GM23338 (cell line): ENCODE measurements around the gene C1QA. TPM values are rescaled to one million over a fixed set of nuclear protein-coding genes. Genes with fewer than 3 reads are reported as not detected.

ENCODE experiments used
- ATAC-seq: fragments of 200-7000 bp; cut with Tn5 transposase; 3 replicates; pipeline ENCODE4 v1.9.1; 2020
- DNase-seq: peaks from one replicate; pipeline ENCODE4 v3.0.0-alpha.2; 2015; ENCODE audit warnings: low spot score
- H2AFZ ChIP-seq: fragments of 200-600 bp; sonication (generic); 2 replicates; pipeline ENCODE4 v1.8.0; 2016; ENCODE audit warnings: antibody characterized with exemption, mild to moderate bottlenecking, moderate library complexity
- H3F3A ChIP-seq: fragments of 200-600 bp; sonication (generic); replicated peaks from 2 replicates; pipeline ENCODE4 v1.8.0; 2017; ENCODE audit warnings: antibody characterized with exemption, mixed run types, low read depth
- H3K27ac ChIP-seq: fragments of 200-600 bp; sonication (generic); 2 replicates; pipeline ENCODE4 v1.6.1; 2016; ENCODE audit warnings: low read depth
- H3K27me3 ChIP-seq: fragments of 200-600 bp; sonication (generic); 2 replicates; pipeline ENCODE4 v1.8.0; 2016; ENCODE audit warnings: mild to moderate bottlenecking, mixed run types, moderate library complexity; ENCODE audit not compliant: insufficient read depth
- H3K36me3 ChIP-seq: fragments of 200-600 bp; sonication (generic); 2 replicates; pipeline ENCODE4 v1.8.0; 2016; ENCODE audit warnings: mild to moderate bottlenecking; ENCODE audit not compliant: insufficient read depth
- H3K4me1 ChIP-seq: fragments of 200-600 bp; sonication (generic); 2 replicates; pipeline ENCODE4 v1.8.0; 2016; ENCODE audit warnings: mild to moderate bottlenecking, moderate library complexity; ENCODE audit not compliant: insufficient read depth
- H3K4me2 ChIP-seq: fragments of 200-600 bp; sonication (generic); 2 replicates; pipeline ENCODE4 v1.7.1; 2017; ENCODE audit warnings: mixed run types
- H3K4me3 ChIP-seq: fragments of 200-600 bp; sonication (generic); 2 replicates; pipeline ENCODE4 v1.6.1; 2016; ENCODE audit warnings: mixed run types
- H3K79me2 ChIP-seq: fragments of 200-600 bp; sonication (generic); replicated peaks from 2 replicates; pipeline ENCODE4 v1.8.0; 2017; ENCODE audit warnings: mild to moderate bottlenecking; ENCODE audit not compliant: insufficient read depth
- H3K9me2 ChIP-seq: fragments of 200-600 bp; sonication (generic); 2 replicates; pipeline ENCODE4 v1.8.0; 2017; ENCODE audit not compliant: insufficient read depth
- H4K20me1 ChIP-seq: fragments of 200-600 bp; sonication (generic); replicated peaks from 2 replicates; pipeline ENCODE4 v1.8.0; 2017; ENCODE audit warnings: mild to moderate bottlenecking; ENCODE audit not compliant: insufficient read depth
- H3K27ac Mint-ChIP-seq: 2 replicates; pipeline ENCODE4 v1.8.0; 2020; ENCODE audit warnings: inconsistent platforms, mild to moderate bottlenecking, moderate library complexity, mixed read lengths
- H3K27me3 Mint-ChIP-seq: 3 replicates; pipeline ENCODE4 v1.8.0; 2022; ENCODE audit warnings: low read depth, mild to moderate bottlenecking, moderate library complexity, mixed read lengths, inconsistent platforms; ENCODE audit not compliant: insufficient read depth, poor library complexity
- H3K36me3 Mint-ChIP-seq: 3 replicates; pipeline ENCODE4 v1.8.0; 2021; ENCODE audit warnings: low read depth, mild to moderate bottlenecking, inconsistent platforms, moderate library complexity, mixed read lengths
- H3K4me1 Mint-ChIP-seq: 3 replicates; pipeline ENCODE4 v1.8.0; 2020; ENCODE audit warnings: mild to moderate bottlenecking, inconsistent platforms, mixed read lengths
- H3K4me3 Mint-ChIP-seq: 3 replicates; pipeline ENCODE4 v1.8.0; 2021; ENCODE audit warnings: moderate library complexity, mild to moderate bottlenecking, inconsistent platforms, mixed read lengths
- H3K9me3 Mint-ChIP-seq: 3 replicates; pipeline ENCODE4 v1.8.0; 2020; ENCODE audit warnings: moderate library complexity, mild to moderate bottlenecking, inconsistent platforms, mixed read lengths
- CREB1 ChIP-seq: fragments of 250-450 bp; sonication (Bioruptor Pico); IDR thresholded peaks from 2 replicates; pipeline ENCODE4 v1.5.0; 2020; ENCODE audit warnings: low read depth, mild to moderate bottlenecking, moderate library complexity
- ETS1 ChIP-seq: IDR thresholded peaks from 2 replicates; pipeline ENCODE4 v1.6.1; 2016; ENCODE audit warnings: antibody characterized with exemption
- EZH2 ChIP-seq: fragments of 200-600 bp; sonication (generic); IDR thresholded peaks from one replicate; pipeline ENCODE4 v1.8.0; 2017; ENCODE audit warnings: antibody characterized with exemption, mild to moderate bottlenecking, low read depth; ENCODE audit not compliant: unreplicated experiment
- EZH2phosphoT487 ChIP-seq: fragments of 200-600 bp; sonication (generic); IDR thresholded peaks from one replicate; pipeline ENCODE4 v1.8.1; 2018; ENCODE audit warnings: antibody characterized with exemption; ENCODE audit not compliant: unreplicated experiment
- JUNB ChIP-seq: IDR thresholded peaks from one replicate; pipeline ENCODE4 v1.6.1; 2016; ENCODE audit warnings: antibody characterized with exemption; ENCODE audit not compliant: unreplicated experiment
- NANOG ChIP-seq: IDR thresholded peaks from 2 replicates; pipeline ENCODE4 v1.6.1; 2016; ENCODE audit warnings: antibody characterized with exemption, borderline replicate concordance
- POLR2AphosphoS5 ChIP-seq: IDR thresholded peaks from 2 replicates; pipeline ENCODE4 v1.6.1; 2016; ENCODE audit warnings: antibody characterized with exemption, low read depth
- STAT1 ChIP-seq: IDR thresholded peaks from one replicate; pipeline ENCODE4 v1.6.1; 2016; ENCODE audit warnings: antibody characterized with exemption; ENCODE audit not compliant: unreplicated experiment
- ZNF114 ChIP-seq: fragments of 250-450 bp; sonication (Bioruptor Pico); IDR thresholded peaks from 2 replicates; pipeline ENCODE4 v1.5.0; 2020; ENCODE audit warnings: mild to moderate bottlenecking, moderate library complexity
- ZNF331 ChIP-seq: fragments of 250-450 bp; sonication (Bioruptor Pico); IDR thresholded peaks from 2 replicates; pipeline ENCODE4 v1.5.0; 2020; ENCODE audit warnings: low read depth, mild to moderate bottlenecking, moderate library complexity
- ZNF462 ChIP-seq: fragments of 250-450 bp; sonication (Bioruptor Pico); IDR thresholded peaks from 2 replicates; pipeline ENCODE4 v1.5.0; 2020; ENCODE audit warnings: mild to moderate bottlenecking, moderate library complexity
- polyA plus RNA-seq: library from polyadenylated mRNA; unstranded; fragments of >200 nt; fragmentation: Nextera tagmentation; extraction: Ambion mirVana; gene quantifications from 2 replicates; pipeline ENCODE4 v1.2.1, GENCODE V29; 2016
- total RNA-seq: library from RNA; depleted of rRNA; stranded (reverse); fragments of >200 nt; shearing (Covaris generic); gene quantifications from 2 replicates; pipeline ENCODE4 v1.2.3, GENCODE V29; 2014
- TF ChIP-seq, protein P1 (sequence below): IDR thresholded peaks from one replicate; pipeline ENCODE4 v1.6.1; 2018; ENCODE audit warnings: antibody characterized with exemption; ENCODE audit not compliant: unreplicated experiment
- TF ChIP-seq, protein P2 (sequence below), 2 experiments: fragments of 200-600 bp in 1 of 2; sonication (generic) in 1 of 2; conservative IDR thresholded peaks; 2 replicates each; pipeline versions ENCODE4 v1.5.1 to v1.6.1; 2016 to 2017; ENCODE audit warnings: antibody characterized with exemption in 2 of 2, low read depth in 2 of 2, mild to moderate bottlenecking in 2 of 2, moderate library complexity in 1 of 2

Gene C1QA
- total and polyA plus RNA-seq, 2 experiments from 2014 or later: not detected

GRCh38 chr1:22641247-22641646, 4.8 kb downstream of the C1QA start:
- ATAC-seq: no peak
- H3K27me3 Mint-ChIP-seq: peaks cover 10% of the 10 kb centered on the region
- no peak for TF ChIP-seq JUNB
- TF ChIP-seq, protein P1, sequence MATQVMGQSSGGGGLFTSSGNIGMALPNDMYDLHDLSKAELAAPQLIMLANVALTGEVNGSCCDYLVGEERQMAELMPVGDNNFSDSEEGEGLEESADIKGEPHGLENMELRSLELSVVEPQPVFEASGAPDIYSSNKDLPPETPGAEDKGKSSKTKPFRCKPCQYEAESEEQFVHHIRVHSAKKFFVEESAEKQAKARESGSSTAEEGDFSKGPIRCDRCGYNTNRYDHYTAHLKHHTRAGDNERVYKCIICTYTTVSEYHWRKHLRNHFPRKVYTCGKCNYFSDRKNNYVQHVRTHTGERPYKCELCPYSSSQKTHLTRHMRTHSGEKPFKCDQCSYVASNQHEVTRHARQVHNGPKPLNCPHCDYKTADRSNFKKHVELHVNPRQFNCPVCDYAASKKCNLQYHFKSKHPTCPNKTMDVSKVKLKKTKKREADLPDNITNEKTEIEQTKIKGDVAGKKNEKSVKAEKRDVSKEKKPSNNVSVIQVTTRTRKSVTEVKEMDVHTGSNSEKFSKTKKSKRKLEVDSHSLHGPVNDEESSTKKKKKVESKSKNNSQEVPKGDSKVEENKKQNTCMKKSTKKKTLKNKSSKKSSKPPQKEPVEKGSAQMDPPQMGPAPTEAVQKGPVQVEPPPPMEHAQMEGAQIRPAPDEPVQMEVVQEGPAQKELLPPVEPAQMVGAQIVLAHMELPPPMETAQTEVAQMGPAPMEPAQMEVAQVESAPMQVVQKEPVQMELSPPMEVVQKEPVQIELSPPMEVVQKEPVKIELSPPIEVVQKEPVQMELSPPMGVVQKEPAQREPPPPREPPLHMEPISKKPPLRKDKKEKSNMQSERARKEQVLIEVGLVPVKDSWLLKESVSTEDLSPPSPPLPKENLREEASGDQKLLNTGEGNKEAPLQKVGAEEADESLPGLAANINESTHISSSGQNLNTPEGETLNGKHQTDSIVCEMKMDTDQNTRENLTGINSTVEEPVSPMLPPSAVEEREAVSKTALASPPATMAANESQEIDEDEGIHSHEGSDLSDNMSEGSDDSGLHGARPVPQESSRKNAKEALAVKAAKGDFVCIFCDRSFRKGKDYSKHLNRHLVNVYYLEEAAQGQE: no peak
- TF ChIP-seq ZNF114 (CRISPR knock-in tag): no peak
- no peak for TF ChIP-seq ETS1
- no peak for TF ChIP-seq NANOG
- no peak for TF ChIP-seq EZH2phosphoT487
- no peak for TF ChIP-seq POLR2AphosphoS5
- TF ChIP-seq, protein P2, sequence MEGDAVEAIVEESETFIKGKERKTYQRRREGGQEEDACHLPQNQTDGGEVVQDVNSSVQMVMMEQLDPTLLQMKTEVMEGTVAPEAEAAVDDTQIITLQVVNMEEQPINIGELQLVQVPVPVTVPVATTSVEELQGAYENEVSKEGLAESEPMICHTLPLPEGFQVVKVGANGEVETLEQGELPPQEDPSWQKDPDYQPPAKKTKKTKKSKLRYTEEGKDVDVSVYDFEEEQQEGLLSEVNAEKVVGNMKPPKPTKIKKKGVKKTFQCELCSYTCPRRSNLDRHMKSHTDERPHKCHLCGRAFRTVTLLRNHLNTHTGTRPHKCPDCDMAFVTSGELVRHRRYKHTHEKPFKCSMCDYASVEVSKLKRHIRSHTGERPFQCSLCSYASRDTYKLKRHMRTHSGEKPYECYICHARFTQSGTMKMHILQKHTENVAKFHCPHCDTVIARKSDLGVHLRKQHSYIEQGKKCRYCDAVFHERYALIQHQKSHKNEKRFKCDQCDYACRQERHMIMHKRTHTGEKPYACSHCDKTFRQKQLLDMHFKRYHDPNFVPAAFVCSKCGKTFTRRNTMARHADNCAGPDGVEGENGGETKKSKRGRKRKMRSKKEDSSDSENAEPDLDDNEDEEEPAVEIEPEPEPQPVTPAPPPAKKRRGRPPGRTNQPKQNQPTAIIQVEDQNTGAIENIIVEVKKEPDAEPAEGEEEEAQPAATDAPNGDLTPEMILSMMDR (conservative IDR thresholded peaks at IDR 0.05; ENCODE audit: low read depth in 2 of 2): no peak
- TF ChIP-seq CREB1: no peak
- TF ChIP-seq EZH2: no peak
- no peak for TF ChIP-seq STAT1
- no peak for TF ChIP-seq ZNF331 (CRISPR knock-in tag)
- no peak for TF ChIP-seq ZNF462 (CRISPR knock-in tag)

More at GRCh38 chr1:22641247-22641646, 4.8 kb downstream of the C1QA start:
- no peak overlapping the region for H3K27ac Mint-ChIP-seq
- peaks cover 8% of the 10 kb centered on the region for H3K4me1 Mint-ChIP-seq
- H3K9me3 Mint-ChIP-seq: no peaks in the 10 kb centered on the region
- Histone ChIP-seq H3K4me2 (no peak overlapping the region), H3F3A (no peaks in the 10 kb centered on the region), H3K27me3 (no peaks in the 10 kb centered on the region), H3K27ac (no peak overlapping the region), H3K79me2 (no peaks in the 10 kb centered on the region), H3K36me3 (no peaks in the 10 kb centered on the region), H3K4me1 (no peaks in the 10 kb centered on the region; the same call in 1 of the 2 replicates), H4K20me1 (no peaks in the 10 kb centered on the region), H3K9me2 (no peaks in the 10 kb centered on the region), H2AFZ (no peak overlapping the region), H3K4me3 (no peak overlapping the region)
- no peak for DNase-seq
- H3K4me3 Mint-ChIP-seq: no peak overlapping the region
- no peaks in the 10 kb centered on the region for H3K36me3 Mint-ChIP-seq
